GM12875 (cell line): Measurements from ENCODE around the gene DDX43.
"Not testable (repeated sequence)": the region's sequence is repeated elsewhere in the genome, so short reads cannot be mapped to it uniquely, and the experiment has no call there.

Source experiments
- H3K4me3 ChIP-seq: one replicate; pipeline ENCODE4 v1.5.1; 2011; ENCODE audit warnings: low read depth, low read length, control low read depth
- CTCF ChIP-seq: IDR thresholded peaks from 2 replicates; pipeline ENCODE4 v1.5.1; 2011; ENCODE audit warnings: low read depth, mild to moderate bottlenecking, control low read depth, inconsistent platforms, low read length, moderate library complexity, borderline replicate concordance; ENCODE audit not compliant: insufficient read depth

Gene DDX43

GRCh38 chr6:73388800-73389512 is 5.7 kb upstream of the DDX43 start:
- peak; percentile 63 for TF ChIP-seq CTCF
- peak overlapping the region; percentile 62 for H3K4me3 ChIP-seq

DNA sequence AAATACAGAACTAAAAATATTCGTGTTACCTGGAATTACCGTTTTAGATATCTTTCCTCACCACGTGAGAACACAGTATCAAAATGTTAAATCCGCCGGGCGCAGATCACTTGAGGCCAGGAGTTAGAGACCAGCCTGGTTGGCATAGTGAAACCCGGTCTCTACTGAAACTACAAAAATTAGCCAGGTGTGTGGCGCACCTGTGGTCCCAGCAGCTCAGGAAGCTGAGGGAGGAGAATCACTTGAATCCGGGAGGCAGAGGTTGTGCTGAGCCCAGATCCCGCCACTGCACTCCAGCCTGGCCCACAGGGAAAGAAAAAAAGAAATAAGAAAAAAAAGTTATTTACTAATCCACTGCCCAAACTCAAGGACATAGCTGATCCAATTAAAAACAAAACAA is 4.8 kb upstream of the DDX43 start:
- no peak overlapping the region for H3K4me3 ChIP-seq
- no peak for TF ChIP-seq CTCF

- TF ChIP-seq CTCF, result no peak
- H3K4me3 ChIP-seq, result no peak overlapping the region
Measured at GRCh38 chr6:73391675-73392074, 3.0 kb upstream of the DDX43 start.

GRCh38 chr6:73392188-73392587 is 2.4 kb upstream of the DDX43 start:
- not testable (repeated sequence) for H3K4me3 ChIP-seq

DNA sequence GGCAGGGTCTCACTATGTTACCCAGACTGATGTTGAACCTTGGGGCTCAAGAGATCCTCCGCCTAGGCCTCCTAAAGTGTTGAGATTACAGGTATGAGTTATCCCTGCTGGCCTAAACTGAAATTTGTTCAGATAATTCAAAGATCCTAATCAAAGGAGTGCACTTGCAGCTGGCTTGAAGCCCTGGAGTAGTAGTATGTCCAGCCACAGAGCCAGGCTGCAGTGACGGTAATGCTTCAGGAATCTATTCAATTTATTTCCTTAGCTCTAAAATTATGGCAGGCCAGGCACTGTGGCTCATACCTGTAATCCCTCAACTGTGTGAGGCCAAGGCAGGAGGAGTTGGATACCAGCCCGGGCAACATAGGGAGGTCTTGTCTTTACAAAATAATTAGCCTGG is 1.4 kb upstream of the DDX43 start:
- H3K4me3 ChIP-seq, result no peak overlapping the region
- no peak for TF ChIP-seq CTCF

DNA sequence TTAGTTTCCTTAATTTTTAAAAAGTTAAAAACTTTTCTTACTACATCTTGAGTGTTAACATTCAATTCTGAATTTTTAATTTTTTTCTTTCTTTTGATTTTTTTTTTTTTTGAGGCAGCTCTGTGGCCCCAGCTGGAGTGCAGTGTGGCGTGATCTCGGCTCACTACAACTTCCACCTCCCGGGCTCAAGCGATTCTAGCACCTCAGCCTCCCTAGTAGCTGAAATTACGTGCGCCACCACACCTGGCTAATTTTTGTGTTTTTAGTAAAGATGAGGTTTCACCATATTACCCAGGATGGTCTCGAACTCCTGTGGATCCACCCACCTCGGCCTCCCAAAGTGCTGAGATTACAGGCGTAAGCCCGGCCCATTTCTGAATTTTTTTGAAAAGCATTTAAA is 1.2 kb downstream of the DDX43 start:
- H3K4me3 ChIP-seq, result no peak overlapping the region

DNA sequence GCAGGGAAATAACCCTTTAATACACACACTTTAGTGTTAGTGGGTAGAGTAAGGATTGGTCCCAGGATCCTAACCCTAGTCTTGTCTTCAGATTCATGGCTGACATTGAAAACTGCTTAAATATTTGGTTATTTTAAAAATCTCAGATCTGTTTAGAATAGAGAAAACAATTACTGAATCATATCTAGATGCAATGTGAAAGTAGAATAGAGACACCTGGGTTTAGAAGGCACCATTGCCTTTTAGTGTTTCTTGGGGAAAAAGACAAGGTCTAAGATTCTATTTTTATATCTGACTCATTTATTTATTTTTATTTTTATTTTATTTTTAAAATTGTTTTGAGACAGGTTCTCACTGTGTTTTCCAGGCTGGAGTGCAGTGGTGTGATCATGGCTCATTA is 6.0 kb downstream of the DDX43 start:
- TF ChIP-seq CTCF, result no peak
- H3K4me3 ChIP-seq, result no peak overlapping the region

More for the DNA sequence above, 1.2 kb downstream of the DDX43 start:
- TF ChIP-seq CTCF, result no peak
